NCI-H345 treated with DMSO at 0.1 percent for 48 hours (cell line): ENCODE results near the gene NLGN4X.

Experiments
- DNase-seq: peaks from one replicate; lab custom pipeline; 2025; ENCODE audit not compliant: unreplicated experiment; lab: John Stamatoyannopoulos, UW

The NLGN4X gene

GRCh38 chrX:5876984-5877596 lies 351.6 kb downstream of the NLGN4X start:
- no peak for DNase-seq

- DNase-seq: no peak
Measured at GRCh38 chrX:5870238-5870637, 358.4 kb downstream of the NLGN4X start.

DNA sequence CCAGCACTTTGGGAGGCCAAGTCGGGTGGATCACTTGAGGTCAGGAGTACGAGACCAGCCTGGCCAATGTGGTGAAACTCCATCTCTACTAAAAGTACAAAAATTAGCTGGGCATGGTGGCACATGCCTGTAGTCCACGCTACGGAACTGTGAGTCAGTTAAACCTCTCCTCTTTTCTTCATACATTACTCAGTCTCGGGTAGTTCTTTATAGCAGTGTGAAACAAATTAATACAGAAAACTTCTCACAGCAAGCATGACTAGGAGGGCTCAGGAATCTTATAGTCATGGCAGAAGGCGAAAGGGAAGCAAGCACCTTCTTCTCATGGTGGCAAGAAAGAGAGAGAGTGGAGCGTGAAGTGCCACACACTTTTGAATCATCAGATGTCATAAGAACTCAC lies 358.9 kb downstream of the NLGN4X start:
- DNase-seq: no peak

DNA sequence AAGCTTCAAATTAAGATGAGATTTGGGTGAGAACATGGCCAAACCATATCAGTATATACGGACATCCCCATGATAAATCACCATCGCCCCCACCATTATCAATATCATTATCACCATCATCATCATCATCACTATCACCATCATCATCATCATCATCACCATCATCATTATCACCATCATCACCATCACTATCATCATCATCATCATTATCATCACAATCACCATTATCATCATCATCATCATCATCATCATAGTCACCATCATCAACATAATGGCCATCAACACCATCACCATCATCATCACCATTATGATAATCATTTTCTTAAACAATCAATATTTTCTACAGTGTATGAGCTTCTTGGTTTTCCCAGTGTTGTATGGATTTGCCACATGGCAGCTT lies 360.9 kb downstream of the NLGN4X start:
- DNase-seq: no peak

- DNase-seq: no peak
Measured at GRCh38 chrX:5857232-5857631, 371.4 kb downstream of the NLGN4X start.

DNA sequence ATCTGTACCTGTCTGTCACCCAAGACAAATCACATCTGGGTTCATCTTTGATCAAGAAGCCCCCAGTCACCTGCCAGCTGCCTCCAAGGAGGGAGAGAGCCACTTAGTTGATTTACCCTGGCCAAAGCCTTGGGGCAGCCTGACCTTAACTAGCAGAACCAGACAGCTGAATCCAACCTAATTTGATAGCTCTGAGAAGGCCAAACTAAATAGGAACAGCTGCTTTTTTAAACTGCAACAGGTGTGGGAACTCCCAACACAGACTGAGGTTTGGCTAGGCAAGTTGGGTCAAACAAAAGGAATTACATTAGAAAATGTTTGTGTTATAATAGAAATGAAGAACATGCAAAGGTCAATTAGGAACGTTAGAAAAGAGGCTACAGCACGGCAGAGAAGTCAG lies 375.7 kb downstream of the NLGN4X start:
- DNase-seq: no peak

DNA sequence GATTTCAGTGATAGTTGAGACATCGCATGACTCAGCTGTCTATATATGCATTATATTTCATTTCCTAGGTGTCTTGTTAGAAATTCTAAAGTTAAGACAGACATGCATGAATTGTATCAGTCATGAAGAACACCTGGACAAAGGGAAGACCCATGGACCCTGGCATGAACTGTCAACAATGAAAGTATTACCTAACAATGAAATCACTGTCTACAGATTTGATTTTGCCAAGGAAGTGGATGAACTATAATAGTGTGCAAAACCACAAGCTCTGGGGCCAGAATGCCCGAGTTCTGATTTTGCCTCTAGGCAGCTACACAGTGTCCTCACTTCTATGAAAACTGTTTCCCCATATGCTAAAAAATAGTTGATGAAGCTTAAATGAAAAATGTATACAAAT lies 386.1 kb downstream of the NLGN4X start:
- no peak for DNase-seq
